Ureter (tissue), 1 donor: ENCODE measurements around the gene NR2F2. TPM values are rescaled to one million over a fixed set of nuclear protein-coding genes. Genes with fewer than 3 reads are reported as not detected.

Experiments
- DNase-seq: peaks from one replicate; pipeline ENCODE4 v3.0.0-alpha.2; 2020; ENCODE audit warnings: low spot score
- total RNA-seq: library from RNA; stranded (reverse); gene quantifications from one replicate; pipeline ENCODE4 v1.2.4, GENCODE V29; 2023
- donor health status: DM: yes; HTN: yes; CAD: no.

NR2F2 gene
- 90.8 TPM for total RNA-seq

DNA sequence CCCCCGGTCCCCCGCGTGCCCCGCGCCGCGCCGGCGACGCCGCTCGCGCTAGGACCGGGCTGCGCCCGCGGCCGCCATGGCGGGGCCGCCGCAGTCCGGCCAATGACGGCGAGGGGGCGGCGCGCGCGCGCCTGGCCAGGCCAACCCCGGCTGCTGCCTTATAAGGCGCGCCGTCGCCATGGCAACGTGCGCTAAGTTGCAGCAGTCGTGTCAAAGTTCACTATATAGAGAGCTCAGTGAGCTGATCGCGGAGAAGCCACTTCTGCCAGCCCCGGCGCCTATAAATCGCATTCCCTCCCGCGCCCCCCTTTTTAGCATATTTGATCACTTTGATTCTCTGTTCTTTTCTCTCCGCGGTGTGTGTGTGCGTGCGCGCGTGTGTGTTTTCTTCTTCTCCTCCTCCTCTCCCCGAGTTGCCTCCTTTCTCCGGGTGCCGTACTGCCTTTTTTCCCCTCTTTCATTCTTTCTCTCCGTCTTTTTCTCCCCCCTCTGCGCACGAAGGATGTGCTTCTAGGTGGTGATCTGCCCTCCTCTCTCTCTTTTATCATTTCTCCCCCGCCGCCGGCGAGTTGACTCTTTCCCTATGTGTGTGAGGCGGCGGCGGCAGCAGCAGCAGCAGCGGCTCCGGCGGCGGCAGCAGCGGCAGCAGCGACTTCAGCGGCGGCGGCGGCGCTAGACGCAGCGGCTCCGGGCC lies at the start of gene NR2F2:
Gene NR2F2 (plus strand): TSS at position 251 of the 694 bp plus-strand sequence. CDS start 1,406 bp downstream, outside the sequence.
- peak; percentile 96 for DNase-seq

DNA sequence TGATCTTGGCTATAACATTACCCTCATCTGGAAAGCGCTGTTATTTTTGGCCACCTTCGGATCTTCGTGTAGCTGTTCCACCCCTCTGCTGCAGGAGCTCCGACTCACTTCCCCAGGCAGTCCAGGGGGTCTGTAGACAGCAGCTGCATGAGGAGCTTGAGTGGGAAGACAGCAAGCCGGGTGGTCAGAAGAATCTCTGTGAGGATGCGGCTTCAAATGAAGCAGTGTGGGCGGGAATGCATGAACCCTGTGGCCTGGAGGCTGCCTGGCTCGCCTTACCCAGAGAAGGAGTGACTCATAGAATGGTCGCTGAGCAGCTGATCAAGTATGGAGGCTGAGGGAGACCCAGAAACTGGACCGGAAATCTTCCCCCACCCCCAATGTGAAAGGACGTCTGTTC lies 45.2 kb upstream of the NR2F2 start:
- DNase-seq, result no peak

DNA sequence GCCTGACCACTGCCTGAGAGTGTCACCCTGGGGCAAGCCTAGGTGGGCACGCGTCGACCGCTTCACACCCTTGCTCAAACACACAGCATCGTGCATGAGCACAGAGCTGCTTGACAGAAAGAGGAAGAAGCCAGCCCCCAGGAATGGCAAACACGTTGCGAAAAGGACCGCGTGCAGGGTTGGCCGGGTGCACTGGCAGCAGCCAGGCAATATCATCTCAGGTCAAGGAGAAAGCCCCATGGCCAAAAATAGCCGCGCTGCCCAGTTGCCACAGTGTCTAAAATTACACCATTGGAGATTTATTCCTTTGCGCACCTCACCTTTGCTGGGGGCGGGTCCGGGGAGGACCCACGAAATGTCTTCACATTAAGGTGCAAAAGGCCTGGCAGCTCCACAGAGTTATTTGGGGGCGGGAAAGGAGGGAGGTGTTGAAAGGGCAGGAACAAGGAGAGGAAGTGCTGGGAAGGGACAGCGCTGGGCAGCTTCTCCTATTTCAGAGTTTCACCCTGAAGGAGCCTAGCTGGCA lies 44.7 kb upstream of the NR2F2 start:
- peak; percentile 48 for DNase-seq

DNA sequence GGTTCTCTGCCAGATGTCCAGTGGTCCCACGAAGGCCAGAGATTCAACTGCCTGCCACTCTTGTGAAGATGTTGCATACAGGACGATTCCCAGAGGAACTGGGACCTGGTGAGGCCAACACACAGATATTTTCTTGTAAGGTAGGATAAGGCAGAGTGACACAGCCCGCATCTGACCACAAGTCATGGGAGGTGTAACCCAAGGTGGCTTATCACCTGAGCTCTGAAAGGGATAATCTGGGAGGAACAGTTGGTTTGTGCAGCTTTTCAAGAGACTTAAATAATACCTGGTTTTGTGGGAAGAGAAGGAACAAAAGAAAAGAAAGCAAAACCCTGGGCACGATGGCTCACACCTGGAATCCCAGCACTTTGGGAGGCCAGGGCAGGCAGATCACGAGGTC lies 39.8 kb upstream of the NR2F2 start:
- no peak for DNase-seq

DNA sequence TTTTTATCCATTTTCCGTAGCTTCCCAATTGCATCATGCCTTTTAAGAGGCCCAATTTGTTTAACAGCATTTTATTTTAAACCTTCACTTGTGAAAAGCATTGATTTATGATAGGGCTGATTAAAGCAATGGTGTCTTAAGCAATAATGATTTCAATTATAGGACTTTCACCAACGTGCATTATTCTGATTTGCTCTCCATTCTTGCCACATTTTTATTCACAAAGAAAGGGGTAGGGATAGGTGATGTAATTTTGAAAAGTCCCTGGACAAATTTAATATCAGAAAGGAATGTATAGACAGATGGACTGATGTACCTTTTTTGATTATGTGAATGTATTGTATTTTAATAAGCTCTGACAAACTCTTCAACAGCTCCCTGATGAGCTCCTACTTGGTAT lies 37.9 kb upstream of the NR2F2 start:
- DNase-seq, result no peak

DNA sequence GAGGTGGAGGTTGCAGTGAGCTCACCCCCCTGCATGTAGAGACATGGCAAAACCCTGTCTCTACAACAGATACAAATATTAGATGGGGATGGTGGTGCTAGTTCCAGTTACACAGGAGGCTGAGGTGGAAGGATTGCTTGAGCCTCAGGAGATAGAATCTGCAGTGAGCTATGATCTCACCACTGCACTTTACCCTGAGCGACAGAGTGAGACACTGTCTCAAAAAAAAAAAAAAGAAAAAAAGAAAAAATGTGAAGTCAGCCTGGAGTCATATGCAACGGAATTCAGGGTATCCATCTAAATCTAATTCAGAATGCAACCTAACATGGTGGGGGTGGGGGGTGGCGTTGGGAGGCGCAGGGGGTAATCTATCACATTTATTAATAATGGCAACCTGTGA lies 37.1 kb upstream of the NR2F2 start:
- no peak for DNase-seq

DNA sequence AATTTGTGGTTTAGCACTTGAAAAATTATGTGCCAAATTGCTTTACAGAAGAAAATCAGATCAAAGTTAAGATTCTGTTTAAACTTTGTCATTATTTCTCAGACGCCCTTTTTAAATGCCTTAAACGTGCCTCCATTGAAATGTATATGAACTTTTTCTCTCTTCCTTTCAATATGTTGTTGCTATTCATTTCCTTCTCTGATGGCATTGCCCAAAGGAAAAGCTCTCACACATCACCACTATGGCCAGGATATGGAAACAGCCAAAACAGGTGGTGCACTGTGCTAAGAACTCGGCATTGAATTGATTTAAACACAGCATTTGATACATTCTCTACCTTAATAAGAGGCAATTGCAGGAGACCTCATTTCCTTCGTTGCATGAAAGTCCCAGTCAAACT lies 35.7 kb upstream of the NR2F2 start:
- DNase-seq, result no peak

DNA sequence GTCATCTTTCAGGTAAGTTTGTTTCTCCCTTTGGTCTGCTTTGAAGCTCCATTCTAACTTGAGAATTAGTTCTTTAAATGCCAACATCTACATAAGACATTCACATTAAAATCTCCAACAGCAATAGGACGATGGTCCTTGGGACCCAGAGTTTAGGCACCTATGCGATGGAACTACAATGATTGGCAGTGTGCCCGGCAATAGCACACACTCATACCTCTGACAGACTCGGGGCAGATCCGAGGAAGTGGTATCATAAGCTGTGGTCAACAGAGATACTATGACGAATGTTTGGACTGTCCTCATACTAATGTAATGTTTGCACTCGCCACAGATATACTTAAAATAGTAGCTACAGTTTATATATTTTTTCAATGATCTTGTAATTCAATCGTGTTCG lies 34.2 kb upstream of the NR2F2 start:
- DNase-seq, result no peak

DNA sequence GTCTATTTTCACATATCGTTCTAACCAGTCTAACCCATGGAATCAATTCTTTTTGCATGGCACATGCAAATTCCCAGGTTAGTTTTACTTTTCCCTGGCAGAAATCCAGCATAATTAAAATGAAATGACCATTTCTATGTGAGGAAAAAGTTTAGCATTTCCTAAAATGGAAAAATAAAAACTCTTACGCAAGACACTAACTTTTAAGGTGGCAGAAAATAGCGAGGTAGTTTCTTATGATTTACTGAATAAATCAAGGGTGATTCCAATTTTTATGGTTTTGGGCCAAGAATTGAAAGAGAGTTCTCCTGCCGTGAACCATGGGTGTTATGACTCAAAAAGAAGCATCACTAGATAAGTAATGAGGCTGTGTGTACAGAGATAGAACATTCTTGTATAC lies 32.7 kb upstream of the NR2F2 start:
- no peak for DNase-seq

DNA sequence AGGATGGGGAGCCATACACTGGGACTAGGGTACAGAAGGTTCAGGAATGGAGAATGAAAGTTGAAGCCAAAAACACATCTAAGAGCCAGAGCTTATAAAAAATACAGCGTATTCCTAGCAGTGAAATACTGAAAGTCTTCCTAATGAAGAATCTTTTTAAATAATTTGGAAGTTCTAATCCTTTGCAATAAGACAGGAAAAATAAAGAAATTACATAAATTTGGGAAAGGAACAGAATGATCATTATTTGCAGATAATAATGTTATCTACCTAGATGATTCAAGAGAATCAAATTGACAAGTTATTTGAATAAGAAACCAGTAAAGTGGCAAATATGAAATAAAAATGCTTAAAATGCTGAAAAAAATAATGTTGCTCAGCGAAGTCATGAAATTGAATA lies 32.3 kb upstream of the NR2F2 start:
- no peak for DNase-seq

DNA sequence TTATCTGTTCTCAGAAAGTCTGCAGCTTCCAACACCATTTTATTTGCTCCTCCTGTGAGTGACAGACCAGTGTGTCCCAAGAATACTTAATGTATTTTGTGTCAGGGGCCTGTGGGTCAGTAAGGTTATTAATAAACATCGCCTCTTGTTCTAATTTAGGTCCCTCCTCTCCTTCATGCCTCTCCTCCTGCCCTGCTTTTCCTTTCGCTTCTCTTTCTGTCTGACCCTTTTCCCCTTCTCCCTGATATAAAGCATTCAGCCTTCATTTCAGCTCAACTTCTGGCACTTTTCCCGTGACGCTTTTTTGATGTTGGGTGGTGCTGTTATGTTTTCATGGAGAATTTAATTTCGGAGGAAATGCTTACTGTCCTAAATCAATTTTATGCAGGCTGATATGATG lies 29.7 kb upstream of the NR2F2 start:
- DNase-seq, result no peak

DNA sequence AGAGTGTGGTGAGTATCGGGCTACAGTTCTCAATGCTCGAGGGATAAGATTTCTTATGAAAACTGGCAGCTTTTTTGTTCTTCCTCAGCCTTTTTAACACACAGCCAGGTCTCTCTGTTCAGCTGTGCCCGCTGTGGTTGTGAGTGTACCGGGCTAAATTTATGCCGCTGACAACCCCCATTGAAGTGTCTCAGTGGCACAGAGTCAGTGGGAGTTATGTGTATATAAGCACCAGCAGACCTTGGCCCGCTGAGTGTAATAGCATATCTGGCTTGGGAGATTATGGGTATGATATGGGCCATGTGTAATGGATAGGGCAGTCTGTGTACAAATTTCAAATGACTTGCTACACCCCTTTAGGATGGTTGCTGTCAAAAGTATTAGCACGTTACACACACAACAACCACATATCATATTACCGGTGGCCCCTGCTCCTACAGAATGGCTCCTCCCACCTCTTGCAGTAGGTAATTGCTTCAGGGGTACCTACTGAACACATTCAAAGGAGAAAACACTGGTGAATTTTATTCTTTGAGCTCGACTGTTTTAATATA lies 26.9 kb upstream of the NR2F2 start:
- DNase-seq, result no peak

DNA sequence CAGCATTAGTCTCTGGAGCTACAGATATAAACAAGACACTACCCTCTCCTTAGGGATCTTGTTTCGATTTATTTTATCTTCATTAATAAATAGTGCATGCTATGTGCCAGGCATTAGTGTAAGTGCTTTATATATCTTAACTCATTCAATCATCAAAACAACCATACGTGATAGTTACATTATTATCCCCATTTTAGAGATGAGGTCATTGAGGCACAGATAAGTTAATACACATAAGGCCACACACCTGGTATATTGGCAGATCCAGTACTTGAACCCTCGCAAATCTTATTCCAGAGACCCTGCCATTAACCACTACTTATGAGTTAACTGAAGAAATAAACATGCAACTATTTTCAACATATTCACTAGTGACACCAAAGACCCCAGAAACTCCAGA lies 25.7 kb upstream of the NR2F2 start:
- no peak for DNase-seq

DNA sequence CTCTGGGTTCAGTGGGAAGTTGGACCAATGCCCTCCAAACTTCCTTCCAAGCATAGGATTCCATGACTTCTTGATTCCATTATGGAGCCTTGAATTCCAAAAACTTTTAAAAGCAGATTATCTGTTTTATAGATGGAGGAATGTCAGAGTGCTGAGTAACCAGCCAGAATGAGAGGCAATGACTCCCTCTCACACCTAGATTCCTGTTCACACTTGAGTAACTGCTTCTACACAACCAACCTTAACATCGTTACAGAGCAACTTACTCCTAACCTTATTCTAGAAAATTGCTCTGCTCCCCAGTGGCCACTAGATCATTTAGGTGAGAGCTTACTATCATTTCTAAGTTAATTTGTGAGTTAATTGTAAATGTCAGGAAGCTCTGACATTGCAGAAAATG lies 24.2 kb upstream of the NR2F2 start:
- DNase-seq, result no peak

DNA sequence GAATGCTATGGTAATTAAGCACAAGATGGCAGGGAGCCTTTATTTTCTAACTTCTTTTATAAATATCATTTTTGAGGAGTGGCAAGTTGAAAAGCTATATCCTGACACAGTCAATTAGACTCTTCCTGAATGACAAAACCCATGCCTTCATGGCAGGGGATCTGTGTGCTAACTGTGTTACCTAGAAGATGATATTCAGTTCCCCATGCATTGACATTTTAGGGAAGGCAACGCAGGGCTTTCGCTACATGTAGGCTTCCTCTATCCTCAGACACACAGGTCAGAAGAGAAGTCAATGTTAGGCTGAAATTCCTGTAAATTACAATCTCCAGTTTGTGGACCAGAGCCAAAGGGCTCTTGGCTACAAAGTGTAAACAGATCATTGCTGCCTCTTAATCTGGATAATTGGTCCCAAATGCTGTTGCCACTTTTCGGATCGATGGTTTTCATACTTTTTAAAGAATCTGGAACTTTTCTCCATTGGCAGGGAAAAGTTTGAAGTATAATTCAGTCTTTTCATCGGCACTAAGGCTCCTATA lies 22.6 kb upstream of the NR2F2 start:
- DNase-seq, result no peak

DNA sequence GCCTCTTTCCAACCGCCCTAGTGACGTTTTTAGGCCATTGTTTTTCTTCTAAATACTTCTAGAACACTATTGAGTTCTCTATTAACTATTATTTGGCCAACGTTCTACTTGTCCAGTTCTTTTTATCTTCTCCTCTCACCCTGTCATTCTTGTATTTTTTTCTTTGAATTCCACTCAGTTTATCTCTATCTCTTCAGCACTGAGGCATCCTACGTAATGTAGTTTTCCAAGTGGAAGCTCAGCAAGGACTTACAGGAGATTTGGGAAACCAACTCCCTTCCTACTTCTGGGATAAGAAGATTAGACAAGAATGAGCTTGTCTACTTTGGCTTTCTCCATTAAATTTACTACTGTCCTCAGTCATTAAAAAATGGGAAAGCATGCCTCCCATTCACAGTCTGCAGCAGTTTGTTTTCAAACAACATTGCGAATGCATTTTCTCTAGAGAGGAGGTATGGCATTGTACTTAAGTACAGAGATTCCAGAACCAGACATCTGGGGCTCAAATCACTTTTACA lies 21.3 kb upstream of the NR2F2 start:
- DNase-seq, result no peak

DNA sequence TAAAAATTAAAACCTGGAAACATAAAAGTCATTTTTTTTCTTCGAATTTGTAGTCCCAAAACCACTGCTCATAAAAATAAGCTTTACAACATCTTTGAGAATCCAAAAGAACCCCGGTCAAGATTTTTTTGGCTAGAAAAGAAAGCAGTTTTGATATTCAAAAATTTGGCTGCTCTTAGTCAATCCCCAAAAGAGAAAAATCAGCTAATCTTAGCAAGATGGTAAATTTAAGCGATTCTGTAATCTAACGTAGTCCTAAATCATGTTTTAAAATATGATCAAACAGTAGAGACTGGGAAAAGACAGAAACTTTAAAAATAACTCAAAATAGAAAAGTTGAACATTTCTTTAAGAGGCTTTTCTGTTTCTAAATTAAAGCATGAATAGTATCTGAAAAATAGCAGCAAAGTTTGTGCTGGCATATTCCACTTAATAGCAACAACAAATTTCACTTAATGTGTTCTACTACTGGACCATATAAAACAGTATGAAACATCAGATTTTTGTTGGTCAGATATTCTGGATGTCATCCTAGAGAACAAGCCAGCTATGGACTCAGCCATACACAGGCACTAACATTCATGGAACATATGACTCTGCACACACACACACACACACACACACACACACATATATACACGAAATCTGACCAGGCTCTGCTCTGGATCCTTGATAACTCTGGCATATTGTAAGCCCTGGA lies 19.1 kb upstream of the NR2F2 start:
- DNase-seq, result no peak

DNA sequence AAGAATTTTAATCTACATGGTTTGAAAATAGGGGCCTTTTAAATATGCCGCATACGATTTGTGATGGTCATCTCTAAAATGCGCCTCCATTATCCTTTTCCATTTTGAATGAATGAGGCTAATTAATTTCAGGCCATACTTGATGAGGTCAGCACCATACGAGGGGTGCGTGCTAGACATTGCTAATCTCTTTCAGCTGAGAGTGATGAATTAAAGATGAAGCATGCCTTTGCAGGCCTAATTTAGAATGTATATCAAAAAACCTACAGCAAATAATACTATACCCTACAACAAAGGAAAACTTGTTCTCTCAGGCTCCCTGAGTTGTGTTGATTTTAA lies 18.6 kb upstream of the NR2F2 start:
- DNase-seq, result no peak

DNA sequence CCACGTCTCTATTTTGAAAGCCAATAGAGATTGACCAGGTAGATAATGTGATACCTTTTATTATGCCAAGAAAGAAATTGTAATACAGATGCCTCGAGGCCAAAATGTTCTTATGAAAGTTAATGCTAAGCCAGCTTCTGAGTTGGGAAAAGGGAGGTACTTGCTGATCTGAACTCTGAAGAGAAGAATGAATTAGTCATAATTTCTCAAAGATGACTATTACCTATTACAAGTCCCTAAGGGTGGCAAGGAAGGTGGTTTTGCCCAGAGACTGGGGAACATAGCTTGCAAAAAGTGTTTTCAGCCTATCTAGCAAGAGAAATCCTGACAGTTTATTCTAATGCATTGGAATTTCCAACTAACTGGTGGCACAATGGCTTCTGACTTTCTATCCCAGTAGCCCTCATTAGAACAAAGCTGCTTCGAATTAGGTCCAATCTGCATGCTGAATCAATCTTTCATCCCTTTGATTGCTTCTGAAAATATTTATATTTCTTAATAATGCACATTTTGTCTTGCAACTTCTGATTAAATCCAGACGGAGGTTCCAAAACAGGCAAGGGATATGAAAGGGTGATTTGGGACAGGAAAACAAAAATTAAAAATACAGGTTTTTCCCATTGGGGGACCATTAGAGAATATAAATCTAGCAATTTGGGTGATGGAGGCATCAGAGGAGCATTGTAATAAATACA lies 17.7 kb upstream of the NR2F2 start:
- no peak for DNase-seq

DNA sequence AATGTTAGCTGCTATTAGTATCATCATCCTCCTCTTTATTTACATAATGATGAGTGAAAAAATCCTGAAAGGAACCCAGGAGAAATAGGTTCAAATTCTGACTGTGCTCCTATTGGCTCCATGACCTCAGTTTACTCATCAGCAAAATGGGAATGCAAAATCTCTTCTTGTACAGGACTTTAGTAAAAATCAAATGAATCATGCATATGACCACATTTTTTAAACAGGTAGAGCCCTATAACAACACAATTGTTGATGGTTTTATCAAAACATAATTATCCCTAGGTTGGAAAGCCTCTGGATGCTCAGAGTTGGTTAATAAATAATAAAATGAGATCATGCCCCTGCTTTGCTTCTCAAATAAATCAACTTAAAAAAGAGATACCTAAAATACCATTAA lies 16.0 kb upstream of the NR2F2 start:
- no peak for DNase-seq

DNA sequence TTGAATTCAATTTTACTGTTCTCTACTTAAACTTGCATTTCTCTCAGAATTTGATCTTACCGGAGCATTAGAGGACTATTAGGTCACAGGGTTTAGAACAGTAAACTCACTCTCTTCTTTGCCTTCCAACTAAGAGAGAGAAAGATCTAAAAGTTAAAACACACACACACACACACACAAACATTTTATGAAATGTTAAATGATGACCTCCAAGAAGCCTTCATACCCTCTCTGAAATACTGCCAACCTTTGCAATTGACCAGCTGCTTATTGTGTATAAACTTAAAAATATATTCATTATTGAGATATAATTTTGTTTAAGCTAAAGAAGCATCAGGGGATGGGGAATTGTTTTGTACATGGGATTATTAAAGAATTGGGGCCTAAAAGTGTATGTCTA lies 15.5 kb upstream of the NR2F2 start:
- no peak for DNase-seq

DNA sequence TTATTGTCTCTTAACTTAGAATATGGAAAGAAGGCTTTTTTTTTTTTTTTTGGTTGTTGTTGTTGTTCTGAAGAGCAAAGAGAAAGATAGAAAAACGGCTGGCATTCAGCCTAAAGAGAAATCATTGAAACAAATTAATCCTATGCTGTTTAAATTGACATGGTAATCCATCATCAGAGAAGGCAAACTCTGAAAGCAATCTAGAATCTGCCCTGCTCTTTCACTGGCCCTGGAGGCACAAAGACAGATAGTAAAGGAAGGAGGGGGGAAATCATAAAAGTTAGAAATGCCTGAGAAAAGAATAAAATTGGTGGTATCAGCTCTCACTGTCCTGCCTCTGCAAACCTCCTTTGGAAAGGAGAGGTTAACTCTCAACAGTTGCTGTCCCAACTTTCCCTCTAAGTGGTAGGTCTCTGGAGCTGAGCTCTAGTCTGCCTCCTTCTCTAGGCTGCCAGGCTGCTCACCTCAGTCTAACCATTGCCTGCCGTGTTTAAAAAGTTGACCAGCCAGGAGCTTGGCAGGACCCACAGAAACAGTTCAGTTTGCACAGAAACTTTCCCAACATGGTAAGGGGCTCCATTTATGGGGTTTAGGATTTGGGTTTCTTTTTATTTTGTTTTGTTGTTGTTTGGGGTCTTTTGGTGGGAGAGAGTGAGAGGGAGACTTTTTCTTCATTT lies 13.4 kb upstream of the NR2F2 start:
- DNase-seq, result no peak
